MCF 10A (cell line): ENCODE measurements around the gene PUSL1. TPM values are rescaled to one million over a fixed set of nuclear protein-coding genes. Genes with fewer than 3 reads are reported as not detected.
A peak's percentile ranks its signal among the peaks of the same experiment; 100 is the strongest.

Source experiments
- BruUV-seq: library from RNA; stranded (reverse); fragments of 400-500 nt; replicated peaks from 2 replicates; lab custom pipeline; 2021; lab: Mats Ljungman, UMichigan
- CTCF ChIA-PET: fragments of 300-600 bp; sonication (Branson Sonifier 250); formaldehyde crosslinking; extraction: SDS; loops from one replicate; lab custom pipeline; 2021; ENCODE audit warnings: antibody characterized with exemption, inconsistent platforms; lab: Yijun Ruan, JAX
- POLR2A ChIA-PET: fragments of 300-600, 350-650 bp; sonication (Branson Sonifier 250); formaldehyde crosslinking; extraction: SDS; loops from one replicate; lab custom pipeline; 2020; ENCODE audit warnings: antibody characterized with exemption, inconsistent platforms; lab: Yijun Ruan, JAX
- DNase-seq: peaks from one replicate; pipeline ENCODE4 v3.0.0-alpha.2; 2018; ENCODE audit not compliant: unreplicated experiment
- H3K27ac Mint-ChIP-seq: one replicate; pipeline ENCODE4 v1.8.0; 2022; ENCODE audit warnings: mild to moderate bottlenecking, low read depth, mixed read lengths; ENCODE audit not compliant: unreplicated experiment
- H3K27me3 Mint-ChIP-seq: one replicate; pipeline ENCODE4 v1.8.0; 2022; ENCODE audit warnings: mixed read lengths; ENCODE audit not compliant: insufficient read depth, unreplicated experiment
- H3K36me3 Mint-ChIP-seq: one replicate; pipeline ENCODE4 v1.8.0; 2022; ENCODE audit warnings: mild to moderate bottlenecking, moderate library complexity, mixed read lengths; ENCODE audit not compliant: insufficient read depth, unreplicated experiment
- H3K4me1 Mint-ChIP-seq: one replicate; pipeline ENCODE4 v1.8.0; 2022; ENCODE audit warnings: mixed read lengths; ENCODE audit not compliant: insufficient read depth, unreplicated experiment
- H3K4me3 Mint-ChIP-seq: one replicate; pipeline ENCODE4 v1.8.0; 2022; ENCODE audit warnings: mild to moderate bottlenecking, moderate library complexity, mixed read lengths; ENCODE audit not compliant: unreplicated experiment
- H3K9me3 Mint-ChIP-seq: one replicate; pipeline ENCODE4 v1.8.0; 2022; ENCODE audit warnings: mixed read lengths; ENCODE audit not compliant: unreplicated experiment
- CTCF ChIP-seq: fragments of 200-600 bp; IDR thresholded peaks from one replicate; pipeline ENCODE4 v1.8.0; 2022; ENCODE audit warnings: antibody characterized with exemption, mild to moderate bottlenecking; ENCODE audit not compliant: unreplicated experiment
- intact Hi-C: fragments of 100-400 bp; cut with micrococcal nuclease; formaldehyde crosslinking; loops from 2 replicates; pipeline ENCODE4 v1.14.1; 2022
- total RNA-seq: library from RNA; stranded (reverse); gene quantifications from 2 replicates; pipeline ENCODE4 v1.2.3, GENCODE V29; 2022

The PUSL1 gene
- total RNA-seq, 1 experiment from 2014 or later: 27.4 TPM

- no TSS peak for BruUV-seq
- CTCF ChIA-PET: interaction anchor here (0.5 to 1.5 kb wide), 3 partner anchors 13 to 25 kb away, joined by 3 to 8 read pairs (median 3); no protein-coding TSS in a partner anchor
These were observed 29.8 kb upstream of the PUSL1 start for GRCh38 chr1:1278620-1279019.

GRCh38 chr1:1279028-1279427 lies 29.4 kb upstream of the PUSL1 start:
- Mint-ChIP-seq H3K4me1 (peaks cover 6% of the 10 kb centered on the region), H3K27me3 (no peaks in the 10 kb centered on the region), H3K9me3 (no peaks in the 10 kb centered on the region), H3K4me3 (no peak overlapping the region), H3K27ac (no peak overlapping the region), H3K36me3 (no peaks in the 10 kb centered on the region)
- DNase-seq: no peak
- BruUV-seq: no TSS peak
- intact Hi-C loops: no loop called here
- no peak for TF ChIP-seq CTCF
- ChIA-PET CTCF (interaction anchor here (0.5 to 1.5 kb wide), 5 partner anchors 11 to 152 kb away, joined by 3 to 8 read pairs (median 3); no protein-coding TSS in a partner anchor), POLR2A (no interaction called here)

More at GRCh38 chr1:1278620-1279019, 29.8 kb upstream of the PUSL1 start:
- no peaks in the 10 kb centered on the region for H3K9me3 Mint-ChIP-seq
- intact Hi-C loops: no loop called here
- no peaks in the 10 kb centered on the region for H3K36me3 Mint-ChIP-seq
- peaks cover 6% of the 10 kb centered on the region for H3K4me1 Mint-ChIP-seq
- H3K4me3 Mint-ChIP-seq: no peak overlapping the region
- no peaks in the 10 kb centered on the region for H3K27me3 Mint-ChIP-seq
- H3K27ac Mint-ChIP-seq: no peak overlapping the region
- no peak for TF ChIP-seq CTCF
- DNase-seq: no peak
- POLR2A ChIA-PET: no interaction called here

- no peak overlapping the region for H3K4me3 Mint-ChIP-seq
- TF ChIP-seq CTCF: no peak
- H3K27ac Mint-ChIP-seq: no peak overlapping the region
- peaks cover 6% of the 10 kb centered on the region for H3K4me1 Mint-ChIP-seq
- H3K9me3 Mint-ChIP-seq: no peaks in the 10 kb centered on the region
- ChIA-PET CTCF (interaction anchor here (0.6 to 1.0 kb wide), 4 partner anchors 10 to 159 kb away, joined by 3 read pairs; no protein-coding TSS in a partner anchor), POLR2A (interaction anchor here (0.6 to 1.7 kb wide), 4 partner anchors 7 to 85 kb away, joined by 3 to 8 read pairs (median 6); partner anchors contain the start of genes B3GALT6 and UBE2J2)
- BruUV-seq: no TSS peak
- H3K27me3 Mint-ChIP-seq: no peaks in the 10 kb centered on the region
- no peaks in the 10 kb centered on the region for H3K36me3 Mint-ChIP-seq
- no peak for DNase-seq
- intact Hi-C loops: no loop called here
These were observed 27.5 kb upstream of the PUSL1 start for GRCh38 chr1:1280782-1281481.

DNA sequence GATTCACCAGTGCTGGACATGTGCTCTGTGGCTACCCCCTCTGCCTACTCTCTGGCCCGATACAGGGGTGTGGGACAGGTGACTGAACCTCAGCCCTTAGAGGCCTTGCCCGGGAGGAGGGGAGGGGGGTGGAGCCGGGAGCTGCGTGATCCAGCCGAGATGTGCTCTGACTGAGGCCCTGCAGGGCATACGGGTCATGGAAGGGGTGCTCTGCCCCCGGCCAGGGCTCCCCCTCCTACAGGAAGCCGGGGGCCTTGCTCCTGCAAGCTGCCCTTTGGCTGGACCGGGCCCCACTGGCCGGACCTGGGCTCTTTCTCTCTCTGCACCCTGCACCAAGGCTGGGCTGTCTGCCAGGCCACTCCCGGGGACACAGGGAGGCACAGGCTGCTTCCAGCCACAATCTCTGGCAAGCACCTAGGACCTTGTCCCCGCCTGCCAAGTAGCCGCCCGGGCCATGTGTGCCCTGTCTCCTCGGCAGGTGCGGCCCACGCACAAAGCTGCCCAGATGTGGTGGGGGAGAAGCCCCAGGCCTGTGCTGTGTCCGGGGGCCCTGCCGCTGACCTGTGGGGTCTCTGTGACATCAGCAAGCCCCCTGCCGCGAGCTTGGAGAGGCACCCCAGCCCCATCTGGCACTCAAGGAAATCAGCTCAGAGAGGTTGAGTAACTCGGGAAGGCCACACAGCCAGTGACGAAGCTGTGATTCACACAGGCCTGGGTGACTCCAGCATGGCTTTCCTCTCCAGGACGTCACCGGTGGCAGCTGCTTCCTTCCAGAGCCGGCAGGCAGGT lies 26.7 kb upstream of the PUSL1 start:
- POLR2A ChIA-PET: interaction anchor here (0.8 to 1.7 kb wide), 5 partner anchors 8 to 260 kb away, joined by 3 to 8 read pairs (median 4); partner anchors contain the start of genes B3GALT6, SDF4 and UBE2J2
- intact Hi-C loops: no loop called here
- H3K9me3 Mint-ChIP-seq: no peaks in the 10 kb centered on the region
- no peaks in the 10 kb centered on the region for H3K36me3 Mint-ChIP-seq
- peak overlapping the region; percentile 63 for H3K27ac Mint-ChIP-seq
- no TSS peak for BruUV-seq
- no peak overlapping the region for H3K4me3 Mint-ChIP-seq
- DNase-seq: peak; percentile 70
- CTCF ChIA-PET: interaction anchor here (0.6 to 1.4 kb wide), 6 partner anchors 9 to 160 kb away, joined by 3 to 7 read pairs (median 3); no protein-coding TSS in a partner anchor
- TF ChIP-seq CTCF: no peak
- no peaks in the 10 kb centered on the region for H3K27me3 Mint-ChIP-seq
- peaks cover 6% of the 10 kb centered on the region for H3K4me1 Mint-ChIP-seq
